H1 (cell line): ENCODE data around the gene TOP1. TPM values are rescaled to one million over a fixed set of nuclear protein-coding genes. Genes with fewer than 3 reads are reported as not detected.

ENCODE experiments used
- CTCF ChIA-PET: fragments of 300-600 bp; sonication (Branson Sonifier 250); formaldehyde crosslinking; loops from one replicate; lab custom pipeline; 2021; ENCODE audit not compliant: partially characterized antibody; lab: Charles Lee
- POLR2A ChIA-PET: fragments of 300-600 bp; sonication (Branson Sonifier 250); formaldehyde crosslinking; loops from one replicate; lab custom pipeline; 2021; ENCODE audit warnings: inconsistent platforms; ENCODE audit not compliant: partially characterized antibody; lab: Charles Lee
- DNase-seq, 2 experiments: peaks; one replicate each; pipeline versions ENCODE4 v3.0.0 to v3.0.0-alpha.2; 2010 to 2022; ENCODE audit warnings: low spot score in 2 of 2, low read depth in 1 of 2, mixed read lengths in 1 of 2
- FAIRE-seq: peaks from 2 replicates; lab custom pipeline; 2011; peaks lifted over from hg19 to GRCh38; lab: Jason Lieb, UNC
- H2AFZ ChIP-seq: 2 replicates; pipeline ENCODE4 v1.8.1; 2012; ENCODE audit warnings: low read length, inconsistent platforms
- H2AK5ac ChIP-seq: 2 replicates; pipeline ENCODE4 v1.6.1; 2013; ENCODE audit warnings: low read depth, low read length
- H2BK120ac ChIP-seq: replicated peaks from 2 replicates; pipeline ENCODE3; 2013; ENCODE audit warnings: low read depth, low read length, inconsistent platforms
- H2BK12ac ChIP-seq: 2 replicates; pipeline ENCODE4 v1.6.1; 2013; ENCODE audit warnings: low read depth, low read length
- H2BK15ac ChIP-seq: 2 replicates; pipeline ENCODE4 v1.6.1; 2013; ENCODE audit warnings: low read length
- H2BK20ac ChIP-seq: 2 replicates; pipeline ENCODE4 v1.6.1; 2013; ENCODE audit warnings: low read length
- H2BK5ac ChIP-seq: 2 replicates; pipeline ENCODE4 v1.6.1; 2013; ENCODE audit warnings: low read depth, low read length
- H3K14ac ChIP-seq: 2 replicates; pipeline ENCODE4 v1.6.1; 2013; ENCODE audit warnings: inconsistent platforms; ENCODE audit not compliant: insufficient read length
- H3K18ac ChIP-seq: 2 replicates; pipeline ENCODE4 v1.6.1; 2013; ENCODE audit warnings: low read length; ENCODE audit errors: extremely low read depth
- H3K23ac ChIP-seq: 2 replicates; pipeline ENCODE4 v1.6.1; 2013; ENCODE audit warnings: inconsistent platforms; ENCODE audit not compliant: insufficient read length
- H3K23me2 ChIP-seq: 2 replicates; pipeline ENCODE4 v1.6.1; 2013; ENCODE audit warnings: low read depth, low read length
- H3K27ac ChIP-seq: 2 replicates; pipeline ENCODE4 v1.6.1; 2011; ENCODE audit warnings: low read depth, low read length, inconsistent platforms
- H3K27me3 ChIP-seq, 4 experiments: replicated peaks in 1 of 4; 1 replicate in 1 of 4; 2 replicates in 3 of 4; pipeline versions ENCODE4 v1.6.1 to v1.8.1; 2011 to 2013; ENCODE audit warnings: low read length in 3 of 4, mild to moderate bottlenecking in 3 of 4, inconsistent platforms in 2 of 4, mixed read lengths in 2 of 4, moderate library complexity in 1 of 4; ENCODE audit not compliant: control insufficient read depth in 3 of 4, insufficient read depth in 3 of 4; ENCODE audit errors: extremely low read depth in 1 of 4
- H3K36me3 ChIP-seq, 4 experiments: 2 replicates each; pipeline versions ENCODE4 v1.6.1 to v1.8.1; 2011 to 2013; ENCODE audit warnings: mild to moderate bottlenecking in 4 of 4, low read length in 3 of 4, moderate library complexity in 2 of 4, control low read depth in 1 of 4, inconsistent platforms in 1 of 4; ENCODE audit not compliant: insufficient read depth in 4 of 4, control insufficient read depth in 2 of 4
- H3K4ac ChIP-seq: replicated peaks from 2 replicates; pipeline ENCODE3; 2013; ENCODE audit warnings: low read length, low read depth, mixed read lengths, inconsistent platforms; ENCODE audit not compliant: insufficient read length
- H3K4me1 ChIP-seq, 4 experiments: replicated peaks in 1 of 4; 1 replicate in 1 of 4; 2 replicates in 3 of 4; pipeline versions ENCODE4 v1.6.1 to v1.8.1; 2011 to 2013; ENCODE audit warnings: low read length in 3 of 4, inconsistent platforms in 2 of 4, mixed read lengths in 1 of 4; ENCODE audit not compliant: insufficient read depth in 4 of 4, control insufficient read depth in 3 of 4
- H3K4me2 ChIP-seq, 2 experiments: 2 replicates each; pipeline versions ENCODE4 v1.6.1 to v1.8.1; 2011 to 2013; ENCODE audit warnings: low read depth in 2 of 2, low read length in 2 of 2, control low read depth in 1 of 2, inconsistent platforms in 1 of 2, mild to moderate bottlenecking in 1 of 2; ENCODE audit not compliant: insufficient read depth in 1 of 2
- H3K4me3 ChIP-seq, 4 experiments: fragments of 200-600, 300-600 bp in 1 of 4; sonication (generic), shearing (Covaris generic), sonication (Bioruptor Twin) in 1 of 4; 2 replicates each; pipeline versions ENCODE4 v1.5.1 to v1.8.1; 2011 to 2016; ENCODE audit warnings: low read length in 4 of 4, low read depth in 3 of 4, control low read depth in 2 of 4, inconsistent platforms in 2 of 4, mild to moderate bottlenecking in 2 of 4, mixed read lengths in 1 of 4, moderate library complexity in 1 of 4; ENCODE audit not compliant: insufficient read depth in 2 of 4; ENCODE audit errors: extremely low read depth in 1 of 4
- H3K56ac ChIP-seq: replicated peaks from 2 replicates; pipeline ENCODE3; 2013; ENCODE audit warnings: low read depth, mild to moderate bottlenecking, mixed read lengths, low read length, inconsistent platforms; ENCODE audit not compliant: insufficient read length
- H3K79me1 ChIP-seq: 2 replicates; pipeline ENCODE4 v1.6.1; 2013; ENCODE audit warnings: low read depth, low read length, control low read depth
- H3K79me2 ChIP-seq, 2 experiments: 2 replicates each; pipeline versions ENCODE4 v1.6.1 to v1.8.1; 2012 to 2013; ENCODE audit warnings: low read length in 2 of 2, mild to moderate bottlenecking in 2 of 2, inconsistent platforms in 1 of 2; ENCODE audit not compliant: insufficient read depth in 2 of 2, control insufficient read depth in 1 of 2
- H3K9ac ChIP-seq, 4 experiments: replicated peaks in 1 of 4; 1 replicate in 1 of 4; 2 replicates in 3 of 4; pipeline versions ENCODE4 v1.6.1 to v1.8.1; 2011 to 2013; ENCODE audit warnings: low read depth in 3 of 4, low read length in 3 of 4, control low read depth in 2 of 4, mild to moderate bottlenecking in 2 of 4, moderate library complexity in 2 of 4, inconsistent platforms in 1 of 4; ENCODE audit errors: extremely low read depth in 1 of 4
- H3K9me3 ChIP-seq, 2 experiments: 2 replicates each; pipeline versions ENCODE4 v1.6.1 to v1.8.1; 2012 to 2013; ENCODE audit warnings: mild to moderate bottlenecking in 2 of 2, moderate library complexity in 2 of 2, control low read depth in 1 of 2, inconsistent platforms in 1 of 2, low read depth in 1 of 2, low read length in 1 of 2, mixed read lengths in 1 of 2; ENCODE audit not compliant: insufficient read depth in 2 of 2
- H4K20me1 ChIP-seq, 2 experiments: replicated peaks in 1 of 2; 2 replicates each; pipeline versions ENCODE3 to v1.8.1; 2011 to 2013; ENCODE audit warnings: inconsistent platforms in 2 of 2, low read length in 2 of 2, mild to moderate bottlenecking in 1 of 2; ENCODE audit not compliant: insufficient read depth in 2 of 2, control insufficient read depth in 1 of 2
- H4K5ac ChIP-seq: 2 replicates; pipeline ENCODE4 v1.6.1; 2013; ENCODE audit warnings: low read length, low read depth, mixed read lengths, inconsistent platforms; ENCODE audit not compliant: insufficient read length
- H4K8ac ChIP-seq: 2 replicates; pipeline ENCODE4 v1.8.0; 2013; ENCODE audit warnings: mild to moderate bottlenecking, moderate library complexity, low read length, inconsistent platforms; ENCODE audit not compliant: insufficient read depth; ENCODE audit errors: extremely low read depth
- H4K91ac ChIP-seq: replicated peaks from 2 replicates; pipeline ENCODE3; 2013; ENCODE audit warnings: low read length, mixed read lengths, inconsistent platforms; ENCODE audit not compliant: insufficient read length
- ASH2L ChIP-seq: fragments of 200-600, 300-600 bp; sonication (generic); IDR thresholded peaks from one replicate; pipeline ENCODE4 v1.7.1; 2017; ENCODE audit warnings: low read length
- CBX8 ChIP-seq: fragments of 300-800, 300-1000 bp; sonication (generic); IDR thresholded peaks from 2 replicates; pipeline ENCODE4 v1.7.1; 2016; ENCODE audit warnings: low read depth, low read length, borderline replicate concordance
- CEBPB ChIP-seq: IDR thresholded peaks from 2 replicates; pipeline ENCODE4 v1.6.1; 2012; ENCODE audit warnings: low read depth, low read length
- CHD1 ChIP-seq: IDR thresholded peaks from 2 replicates; pipeline ENCODE4 v1.6.1; 2012; ENCODE audit warnings: low read depth, low read length, improper control_type of control experiment
- EGR1 ChIP-seq: IDR thresholded peaks from 2 replicates; pipeline ENCODE4 v1.6.1; 2011; ENCODE audit warnings: low read depth, low read length, borderline replicate concordance
- EP300 ChIP-seq, 2 experiments: IDR thresholded peaks; 1 replicate in 1 of 2; 2 replicates in 1 of 2; pipeline ENCODE4 v1.6.1; 2011 to 2012; ENCODE audit warnings: low read depth in 2 of 2, low read length in 2 of 2, mild to moderate bottlenecking in 2 of 2, borderline replicate concordance in 1 of 2, inconsistent platforms in 1 of 2, moderate library complexity in 1 of 2
- JUND ChIP-seq: IDR thresholded peaks from 2 replicates; pipeline ENCODE4 v1.6.1; 2011; ENCODE audit warnings: mild to moderate bottlenecking, improper control_type of control experiment, low read length
- KDM5A ChIP-seq: fragments of 200-600 bp; IDR thresholded peaks from 2 replicates; pipeline ENCODE4 v1.7.1; 2012; ENCODE audit warnings: mild to moderate bottlenecking, low read length, inconsistent platforms, mixed read lengths
- MAFK ChIP-seq: IDR thresholded peaks from 2 replicates; pipeline ENCODE4 v1.6.1; 2012; ENCODE audit warnings: low read depth, mild to moderate bottlenecking, improper control_type of control experiment, low read length
- RXRA ChIP-seq: IDR thresholded peaks from 2 replicates; pipeline ENCODE4 v1.6.1; 2011; ENCODE audit warnings: low read depth, mild to moderate bottlenecking, low read length, moderate library complexity; ENCODE audit not compliant: insufficient read depth
- SAP30 ChIP-seq: fragments of 300-600 bp; sonication (generic); IDR thresholded peaks from 2 replicates; pipeline ENCODE4 v1.7.1; 2012; ENCODE audit warnings: low read length, moderate library complexity, mild to moderate bottlenecking, inconsistent platforms; ENCODE audit not compliant: insufficient read depth, insufficient replicate concordance
- SIRT6 ChIP-seq: IDR thresholded peaks from one replicate; pipeline ENCODE4 v1.7.1; 2012; ENCODE audit warnings: low read length, inconsistent platforms
- TAF7 ChIP-seq: optimal IDR thresholded peaks from 2 replicates; pipeline ENCODE3; 2011; ENCODE audit warnings: low read depth, mild to moderate bottlenecking, inconsistent platforms, low read length, moderate library complexity, borderline replicate concordance
- USF2 ChIP-seq: IDR thresholded peaks from 2 replicates; pipeline ENCODE4 v1.6.1; 2011; ENCODE audit warnings: low read length, improper control_type of control experiment
- WGBS, 2 experiments: shearing (Covaris generic) in 1 of 2; methylation state at CpG; one replicate each; pipeline versions ENCODE4 v1.1.6 to v1.1.7; 2013 to 2015; ENCODE audit warnings: low lambda C conversion rate in 2 of 2, mixed read lengths in 2 of 2, inconsistent platforms in 1 of 2, low coverage in 1 of 2, missing lambda C conversion rate in 1 of 2; ENCODE audit not compliant: insufficient replicate concordance in 2 of 2, insufficient coverage in 1 of 2, insufficient read length in 1 of 2; ENCODE audit errors: extremely low coverage in 1 of 2, missing lambda C conversion rate in 1 of 2; 5-methylcytosine and 5-hydroxymethylcytosine counted together
- polyA plus RNA-seq, 7 experiments: library from polyadenylated mRNA; depleted of rRNA in 3 of 7; stranded (reverse) in 5 of 7; unstranded in 2 of 7; fragments of >200 nt in 5 of 7; fragments of 200-250 nt in 2 of 7; gene quantifications; 1 replicate in 5 of 7; 2 replicates in 1 of 7; 4 replicates in 1 of 7; pipeline versions ENCODE4 v1.2.1 to v1.2.3, GENCODE V29; 2011 to 2013; ENCODE audit warnings: missing spikeins in 2 of 7, mixed read lengths in 2 of 7
- total RNA-seq: library from RNA; stranded (reverse); fragmentation: NEBNext Ultra II Directional; extraction: Animal tissue kit (Norgen Biotek cat#: 25700); gene quantifications from 2 replicates; pipeline ENCODE4 v1.2.1, GENCODE V29; 2021

The TOP1 gene
- total and polyA plus RNA-seq, 2 of the 8 experiments (the other 6 are each of a cell fraction or from before 2014, with no cell fraction given): 7.4 to 108 TPM

DNA sequence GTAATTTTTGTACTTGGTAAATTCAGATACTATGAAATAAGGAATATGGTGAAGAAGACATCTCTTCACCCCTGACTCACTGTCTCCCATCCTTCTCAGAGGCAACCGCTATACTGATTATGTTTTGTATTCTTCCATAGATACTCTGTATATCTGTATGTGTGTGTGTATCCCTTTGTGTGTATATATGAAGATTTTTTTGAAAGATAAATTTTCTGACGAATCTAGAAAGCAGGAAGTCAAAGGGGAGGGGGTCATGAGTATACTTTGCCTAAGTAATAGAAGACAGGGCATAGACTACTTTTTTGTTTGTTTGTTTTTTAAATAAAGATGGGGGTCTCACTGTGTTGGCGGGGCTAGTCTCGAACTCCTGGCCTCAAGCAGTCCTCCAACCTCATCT lies 48.2 kb downstream of the TOP1 start:
- Histone ChIP-seq H2AFZ (no peak overlapping the region), H2BK15ac (no peak overlapping the region), H3K14ac (no peak overlapping the region), H3K27me3 (no peaks in the 10 kb centered on the region), H3K9ac (no peak overlapping the region), H3K4ac (no peak overlapping the region), H2AK5ac (no peak overlapping the region), H3K4me3 (no peak overlapping the region), H4K91ac (no peak overlapping the region), H3K79me2 (peaks cover 0 to 38% of the 10 kb centered on the region in 2 experiments; a peak in 3 of 4 replicates), H3K18ac (no peak overlapping the region), H3K79me1 (peaks cover 7% of the 10 kb centered on the region), H2BK120ac (no peak overlapping the region), H4K20me1 (peaks cover 4 to 6% of the 10 kb centered on the region in 2 experiments), H3K56ac (no peak overlapping the region), H3K27ac (no peak overlapping the region), H3K4me1 (peaks cover 0 to 4% (median 1%) of the 10 kb centered on the region in 4 experiments; a peak in 3 of 7 replicates), H3K4me2 (no peak overlapping the region), H3K36me3 (peaks cover 5 to 40% (median 18%) of the 10 kb centered on the region in 4 experiments), H3K9me3 (no peaks in the 10 kb centered on the region), H4K5ac (no peak overlapping the region), H2BK12ac (no peak overlapping the region), H3K23ac (no peak overlapping the region), H3K23me2 (no peaks in the 10 kb centered on the region), H4K8ac (no peak overlapping the region), H2BK5ac (no peak overlapping the region), H2BK20ac (no peak overlapping the region)
- CTCF ChIA-PET: interaction anchor here (0.8 to 6.4 kb wide), 4 partner anchors 8 to 108 kb away, joined by 3 to 48 read pairs (median 3); no protein-coding TSS in a partner anchor
- FAIRE-seq: no peak
- 80% methylated on average over 4 of the region's 4 CpGs; no CpG with 5 or more reads in 1 of the 2 experiments for WGBS, 2 experiments
- DNase-seq: no peak
- POLR2A ChIA-PET: no interaction called here
- TF ChIP-seq USF2 (no peak), TAF7 (no peak), RXRA (no peak), MAFK (no peak), SIRT6 (no peak), KDM5A (no peak), EP300 (IDR thresholded peaks at IDR 0.05; ENCODE audit: borderline replicate concordance in 1 of 2, low read depth in 2 of 2, low read length in 2 of 2) (no peak), CEBPB (no peak), SAP30 (no peak), JUND (no peak), EGR1 (no peak), CBX8 (no peak), CHD1 (no peak), ASH2L (no peak)
